Fibroblast of the aortic adventitia (primary cell): Measurements from ENCODE around the gene VSTM2B. TPM values are rescaled to one million over a fixed set of nuclear protein-coding genes. Genes with fewer than 3 reads are reported as not detected.

ENCODE experiments used
- DNase-seq: peaks from one replicate; pipeline ENCODE4 v3.0.0-alpha.2; 2010; ENCODE audit warnings: low read depth
- H3K4me3 ChIP-seq: 2 replicates; pipeline ENCODE4 v1.5.1; 2011; ENCODE audit warnings: low read depth, mild to moderate bottlenecking, control low read depth, low read length, moderate library complexity
- CTCF ChIP-seq: IDR thresholded peaks from 2 replicates; pipeline ENCODE4 v1.5.1; 2011; ENCODE audit warnings: mild to moderate bottlenecking, low read length, control low read depth, inconsistent platforms; ENCODE audit not compliant: insufficient read depth
- total RNA-seq: library from RNA; depleted of rRNA; stranded (reverse); fragments of >200 nt; gene quantifications from 2 replicates; pipeline ENCODE4 v1.2.3, GENCODE V29; 2012; ENCODE audit warnings: low replicate concordance

Gene VSTM2B
- total RNA-seq, 1 donor = not detected

- no peak overlapping the region for H3K4me3 ChIP-seq
- DNase-seq = no peak
- TF ChIP-seq CTCF = no peak
Observed at GRCh38 chr19:29497241-29497640, 28.6 kb upstream of the VSTM2B start.

- DNase-seq = no peak
- TF ChIP-seq CTCF = no peak
- H3K4me3 ChIP-seq = no peak overlapping the region
Observed at GRCh38 chr19:29497686-29498436, 27.9 kb upstream of the VSTM2B start.

- TF ChIP-seq CTCF = no peak
- H3K4me3 ChIP-seq = no peak overlapping the region
- DNase-seq = no peak
Observed at GRCh38 chr19:29499261-29499920, 26.4 kb upstream of the VSTM2B start.

GRCh38 chr19:29499921-29500590, 25.7 kb upstream of the VSTM2B start:
- no peak for DNase-seq
- TF ChIP-seq CTCF = no peak
- no peak overlapping the region for H3K4me3 ChIP-seq

- H3K4me3 ChIP-seq = no peak overlapping the region
- no peak for DNase-seq
- TF ChIP-seq CTCF = no peak
Observed at GRCh38 chr19:29501816-29502580, 23.8 kb upstream of the VSTM2B start.

- DNase-seq = no peak
- H3K4me3 ChIP-seq = no peak overlapping the region
- no peak for TF ChIP-seq CTCF
Observed at GRCh38 chr19:29502581-29502850, 23.3 kb upstream of the VSTM2B start.
